HL-60 (cell line): Measurements from ENCODE around the gene PDE4A.

Source experiments
- POLR2AphosphoS5 ChIP-seq: IDR thresholded peaks from 2 replicates; pipeline ENCODE4 v1.6.1; 2012; ENCODE audit warnings: low read depth
- TF ChIP-seq, protein P1 (sequence below): IDR thresholded peaks from one replicate; pipeline ENCODE4 v1.5.1; 2011; ENCODE audit warnings: low read length, control low read depth, inconsistent platforms; ENCODE audit not compliant: insufficient read depth
- TF ChIP-seq, protein P2 (sequence below): IDR thresholded peaks from 2 replicates; pipeline ENCODE4 v1.6.1; 2012; ENCODE audit warnings: low read depth; ENCODE audit not compliant: insufficient replicate concordance

DNA sequence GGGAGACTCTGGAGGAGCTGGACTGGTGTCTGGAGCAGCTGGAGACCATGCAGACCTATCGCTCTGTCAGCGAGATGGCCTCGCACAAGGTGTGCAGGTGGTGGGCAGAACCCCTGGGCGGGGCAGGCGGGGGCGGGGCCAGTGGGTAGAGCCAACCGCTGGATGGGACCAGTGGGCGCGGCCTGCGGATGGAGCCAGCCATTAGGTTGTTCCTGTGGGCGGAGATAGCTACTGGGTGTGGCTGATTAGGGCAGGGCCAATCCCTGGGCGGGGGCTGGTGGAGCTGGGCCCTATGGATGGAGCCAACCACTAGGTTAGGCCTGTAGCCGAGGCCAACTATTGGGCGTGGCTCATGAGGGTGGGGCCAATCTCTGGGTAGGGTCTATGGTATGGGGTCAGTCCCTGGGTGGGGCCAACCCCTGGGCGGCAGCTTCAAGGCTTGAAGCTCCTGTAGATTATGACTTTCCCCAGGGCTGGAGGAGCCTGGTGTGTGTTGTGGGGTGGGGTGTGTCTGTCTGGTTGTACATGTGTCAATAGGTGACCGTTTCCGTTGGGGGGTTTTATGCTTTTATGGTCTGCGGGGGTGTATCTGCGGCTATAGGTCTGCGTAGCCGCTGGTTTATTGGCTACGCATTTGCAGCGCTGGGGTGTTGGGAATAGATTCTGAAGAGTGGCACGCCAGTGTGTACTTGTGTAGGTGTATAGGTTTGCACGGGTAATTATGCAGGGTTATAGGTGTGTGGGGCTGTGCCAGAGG, 30.7 kb downstream of the PDE4A start:
- TF ChIP-seq, protein P1, sequence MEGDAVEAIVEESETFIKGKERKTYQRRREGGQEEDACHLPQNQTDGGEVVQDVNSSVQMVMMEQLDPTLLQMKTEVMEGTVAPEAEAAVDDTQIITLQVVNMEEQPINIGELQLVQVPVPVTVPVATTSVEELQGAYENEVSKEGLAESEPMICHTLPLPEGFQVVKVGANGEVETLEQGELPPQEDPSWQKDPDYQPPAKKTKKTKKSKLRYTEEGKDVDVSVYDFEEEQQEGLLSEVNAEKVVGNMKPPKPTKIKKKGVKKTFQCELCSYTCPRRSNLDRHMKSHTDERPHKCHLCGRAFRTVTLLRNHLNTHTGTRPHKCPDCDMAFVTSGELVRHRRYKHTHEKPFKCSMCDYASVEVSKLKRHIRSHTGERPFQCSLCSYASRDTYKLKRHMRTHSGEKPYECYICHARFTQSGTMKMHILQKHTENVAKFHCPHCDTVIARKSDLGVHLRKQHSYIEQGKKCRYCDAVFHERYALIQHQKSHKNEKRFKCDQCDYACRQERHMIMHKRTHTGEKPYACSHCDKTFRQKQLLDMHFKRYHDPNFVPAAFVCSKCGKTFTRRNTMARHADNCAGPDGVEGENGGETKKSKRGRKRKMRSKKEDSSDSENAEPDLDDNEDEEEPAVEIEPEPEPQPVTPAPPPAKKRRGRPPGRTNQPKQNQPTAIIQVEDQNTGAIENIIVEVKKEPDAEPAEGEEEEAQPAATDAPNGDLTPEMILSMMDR, result no peak
- no peak for TF ChIP-seq POLR2AphosphoS5
- TF ChIP-seq, protein P2, sequence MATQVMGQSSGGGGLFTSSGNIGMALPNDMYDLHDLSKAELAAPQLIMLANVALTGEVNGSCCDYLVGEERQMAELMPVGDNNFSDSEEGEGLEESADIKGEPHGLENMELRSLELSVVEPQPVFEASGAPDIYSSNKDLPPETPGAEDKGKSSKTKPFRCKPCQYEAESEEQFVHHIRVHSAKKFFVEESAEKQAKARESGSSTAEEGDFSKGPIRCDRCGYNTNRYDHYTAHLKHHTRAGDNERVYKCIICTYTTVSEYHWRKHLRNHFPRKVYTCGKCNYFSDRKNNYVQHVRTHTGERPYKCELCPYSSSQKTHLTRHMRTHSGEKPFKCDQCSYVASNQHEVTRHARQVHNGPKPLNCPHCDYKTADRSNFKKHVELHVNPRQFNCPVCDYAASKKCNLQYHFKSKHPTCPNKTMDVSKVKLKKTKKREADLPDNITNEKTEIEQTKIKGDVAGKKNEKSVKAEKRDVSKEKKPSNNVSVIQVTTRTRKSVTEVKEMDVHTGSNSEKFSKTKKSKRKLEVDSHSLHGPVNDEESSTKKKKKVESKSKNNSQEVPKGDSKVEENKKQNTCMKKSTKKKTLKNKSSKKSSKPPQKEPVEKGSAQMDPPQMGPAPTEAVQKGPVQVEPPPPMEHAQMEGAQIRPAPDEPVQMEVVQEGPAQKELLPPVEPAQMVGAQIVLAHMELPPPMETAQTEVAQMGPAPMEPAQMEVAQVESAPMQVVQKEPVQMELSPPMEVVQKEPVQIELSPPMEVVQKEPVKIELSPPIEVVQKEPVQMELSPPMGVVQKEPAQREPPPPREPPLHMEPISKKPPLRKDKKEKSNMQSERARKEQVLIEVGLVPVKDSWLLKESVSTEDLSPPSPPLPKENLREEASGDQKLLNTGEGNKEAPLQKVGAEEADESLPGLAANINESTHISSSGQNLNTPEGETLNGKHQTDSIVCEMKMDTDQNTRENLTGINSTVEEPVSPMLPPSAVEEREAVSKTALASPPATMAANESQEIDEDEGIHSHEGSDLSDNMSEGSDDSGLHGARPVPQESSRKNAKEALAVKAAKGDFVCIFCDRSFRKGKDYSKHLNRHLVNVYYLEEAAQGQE, result no peak
